Mucosa of descending colon (tissue), 3 donors: ENCODE results near the gene GRB14. TPM values are rescaled to one million over a fixed set of nuclear protein-coding genes. Genes with fewer than 3 reads are reported as not detected.
"Not testable (repeated sequence)": the region's sequence is repeated elsewhere in the genome, so short reads cannot be mapped to it uniquely, and the experiment has no call there.

ENCODE experiments used
- ATAC-seq: fragments of 200-7000 bp; cut with Tn5 transposase; one replicate; pipeline ENCODE4 v1.9.1; 2020; ENCODE audit warnings: mild to moderate bottlenecking, moderate library complexity
- DNase-seq, 3 donors: peaks; one replicate each; pipeline ENCODE4 v3.0.0-alpha.2; 2020
- H3K36me3 ChIP-seq: fragments of 200-600 bp; one replicate; pipeline ENCODE4 v1.8.0; 2021; ENCODE audit warnings: low read depth, mild to moderate bottlenecking
- H3K4me1 ChIP-seq: fragments of 200-600 bp; one replicate; pipeline ENCODE4 v1.8.0; 2021; ENCODE audit warnings: low read depth, mild to moderate bottlenecking
- H3K4me3 ChIP-seq: fragments of 200-600 bp; one replicate; pipeline ENCODE4 v1.8.0; 2021; ENCODE audit warnings: mild to moderate bottlenecking
- H3K9me3 ChIP-seq: fragments of 200-600 bp; one replicate; pipeline ENCODE4 v1.8.0; 2021; ENCODE audit warnings: mild to moderate bottlenecking
- CTCF ChIP-seq: fragments of 200-600 bp; IDR thresholded peaks from one replicate; pipeline ENCODE4 v1.8.0; 2022; ENCODE audit warnings: antibody characterized with exemption, mild to moderate bottlenecking
- intact Hi-C, 2 donors: fragments of 100-400 bp; cut with DNase I in 1 of 2; cut with micrococcal nuclease in 1 of 2; formaldehyde crosslinking; loops; one replicate each; pipeline versions ENCODE4 v1.11.0 to v1.11.1; 2022; cut with DNase I, micrococcal nuclease
- total RNA-seq, 3 donors: library from RNA; stranded (reverse); fragmentation: NEBNext Ultra II Directional in 2 of 3; extraction: Animal tissue kit (Norgen Biotek cat#: 25700) in 2 of 3; gene quantifications; one replicate each; pipeline versions ENCODE4 v1.2.1 to v1.2.4, GENCODE V29; 2021 to 2023
- donor health status: DM: no; HTN: no; CAD: no; lungs with moderate emphysema.
- donor health status: DM: no; HTN: no; CAD: no.
- donor health status: DM: no; HTN: yes; CAD: no.

GRB14 gene
- total RNA-seq, 3 donors from 2014 or later, result 0.77 to 3.4 (median 1.5) TPM

GRCh38 chr2:164644036-164644700 lies 22.9 kb upstream of the GRB14 start:
- DNase-seq, result no peak
- no peak for TF ChIP-seq CTCF
- intact Hi-C loops, result no loop called here
- H3K9me3 ChIP-seq, result peaks cover 10% of the 10 kb centered on the region
- no peaks in the 10 kb centered on the region for H3K4me1 ChIP-seq
- no peak for ATAC-seq
- H3K4me3 ChIP-seq, result no peak overlapping the region
- no peaks in the 10 kb centered on the region for H3K36me3 ChIP-seq

GRCh38 chr2:164642946-164643555 lies 21.8 kb upstream of the GRB14 start:
- Histone ChIP-seq H3K9me3 (peaks cover under 1% of the 10 kb centered on the region), H3K4me3 (no peak overlapping the region), H3K36me3 (no peaks in the 10 kb centered on the region), H3K4me1 (no peaks in the 10 kb centered on the region)
- ATAC-seq, result no peak
- no peak for DNase-seq
- TF ChIP-seq CTCF, result no peak
- intact Hi-C loops, result no loop called here

- H3K4me1 ChIP-seq, result no peaks in the 10 kb centered on the region
- no peak overlapping the region for H3K4me3 ChIP-seq
- H3K9me3 ChIP-seq, result no peaks in the 10 kb centered on the region
- H3K36me3 ChIP-seq, result no peaks in the 10 kb centered on the region
- ATAC-seq (no peak), DNase-seq (no peak)
- no peak for TF ChIP-seq CTCF
- intact Hi-C loops, result no loop called here
Measured at GRCh38 chr2:164642268-164642667, 21.0 kb upstream of the GRB14 start.

GRCh38 chr2:164628319-164628718 lies 7.0 kb upstream of the GRB14 start:
- H3K4me1 ChIP-seq, H3K9me3 ChIP-seq, intact Hi-C loops, DNase-seq, H3K4me3 ChIP-seq, ATAC-seq, H3K36me3 ChIP-seq: not testable (repeated sequence)

- no peak for DNase-seq
- H3K4me3 ChIP-seq, result no peak overlapping the region
- no peak for ATAC-seq
- peaks cover 3% of the 10 kb centered on the region for H3K4me1 ChIP-seq
- no peak for TF ChIP-seq CTCF
- no peaks in the 10 kb centered on the region for H3K36me3 ChIP-seq
- no peaks in the 10 kb centered on the region for H3K9me3 ChIP-seq
- intact Hi-C loops, result no loop called here
Measured at GRCh38 chr2:164625378-164625971, 4.2 kb upstream of the GRB14 start.

GRCh38 chr2:164624316-164624715 lies 3.0 kb upstream of the GRB14 start:
- no peak for DNase-seq

More at GRCh38 chr2:164624316-164624715, 3.0 kb upstream of the GRB14 start:
- no peak for ATAC-seq
- H3K9me3 ChIP-seq, result no peaks in the 10 kb centered on the region
- intact Hi-C loops, result no loop called here
- no peaks in the 10 kb centered on the region for H3K36me3 ChIP-seq
- TF ChIP-seq CTCF, result no peak
- peaks cover 5% of the 10 kb centered on the region for H3K4me1 ChIP-seq
- no peak overlapping the region for H3K4me3 ChIP-seq
